ENCODE data around the gene SLX4. TPM values are rescaled to one million over a fixed set of nuclear protein-coding genes. Genes with fewer than 3 reads are reported as not detected.

Gene SLX4
- polyA plus RNA-seq, 3 donors = 4.9 to 7.3 (median 5.7) TPM

GRCh38 chr16:3587547-3588110, 23.8 kb downstream of the SLX4 start:
- no peak for DNase-seq (ENCODE audit: extremely low read depth in 1 of 11, low read depth in 9 of 11, low spot score in 4 of 11)

DNA sequence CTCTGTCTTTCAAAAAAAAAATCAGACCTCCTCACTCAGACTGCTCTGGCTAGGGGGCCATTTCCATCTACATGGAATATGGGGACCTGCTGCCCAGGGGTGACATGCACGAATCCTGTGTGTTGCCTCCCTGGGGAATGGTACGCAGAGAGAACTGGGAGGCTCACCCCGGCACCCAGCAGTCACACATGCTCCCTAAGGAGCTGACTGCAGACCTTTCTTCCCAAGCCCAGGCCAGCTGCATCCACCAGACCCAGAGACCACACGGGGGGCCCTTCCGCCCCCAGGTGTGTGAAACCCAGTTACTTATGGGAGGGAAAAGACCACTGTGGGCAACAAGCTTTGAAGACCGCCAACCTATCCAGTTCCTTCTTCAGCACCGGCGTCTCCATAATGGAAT, 27.0 kb downstream of the SLX4 start:
- DNase-seq (ENCODE audit: extremely low read depth in 1 of 11, low read depth in 9 of 11, low spot score in 4 of 11) = no peak

DNA sequence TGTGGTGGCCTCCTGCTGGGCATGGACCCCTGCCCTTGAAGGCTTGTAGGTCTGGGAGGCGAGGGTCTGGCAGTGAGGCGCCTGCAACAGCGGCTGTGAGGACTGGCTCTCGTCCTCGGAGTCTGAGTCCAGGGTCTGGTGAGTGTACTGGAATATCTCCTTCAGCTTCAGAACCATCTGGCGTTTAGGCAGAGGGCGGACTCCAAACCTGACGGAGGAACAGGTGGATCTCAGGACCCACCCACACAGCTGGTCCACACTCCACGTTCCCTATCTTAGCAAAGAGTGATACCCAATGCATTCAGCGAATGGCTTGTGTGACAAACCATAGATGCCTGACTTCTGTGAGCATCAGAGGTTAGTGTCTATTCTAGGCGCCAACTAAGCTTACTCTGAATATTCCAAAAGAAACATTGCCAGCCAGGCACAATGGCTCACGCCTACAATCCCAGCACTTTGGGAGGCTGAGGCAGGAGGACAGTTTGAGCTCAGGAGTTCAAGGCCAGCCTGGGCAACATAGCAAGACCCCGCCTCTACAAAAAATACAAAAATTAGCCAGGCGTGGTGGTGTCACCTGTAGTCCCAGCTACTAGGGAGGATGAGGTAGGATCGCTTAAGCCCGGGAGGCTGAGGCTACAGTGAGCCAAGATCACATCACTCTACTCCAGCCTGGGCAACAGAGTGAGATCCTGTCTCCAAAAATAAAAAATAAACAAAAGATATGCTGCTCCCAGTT, 27.9 kb downstream of the SLX4 start:
- no peak for DNase-seq (ENCODE audit: extremely low read depth in 1 of 11, low read depth in 9 of 11, low spot score in 4 of 11)

- DNase-seq (ENCODE audit: extremely low read depth in 1 of 11, low read depth in 9 of 11, low spot score in 4 of 11) = no peak
These were observed 28.9 kb downstream of the SLX4 start for GRCh38 chr16:3582276-3583165.

DNA sequence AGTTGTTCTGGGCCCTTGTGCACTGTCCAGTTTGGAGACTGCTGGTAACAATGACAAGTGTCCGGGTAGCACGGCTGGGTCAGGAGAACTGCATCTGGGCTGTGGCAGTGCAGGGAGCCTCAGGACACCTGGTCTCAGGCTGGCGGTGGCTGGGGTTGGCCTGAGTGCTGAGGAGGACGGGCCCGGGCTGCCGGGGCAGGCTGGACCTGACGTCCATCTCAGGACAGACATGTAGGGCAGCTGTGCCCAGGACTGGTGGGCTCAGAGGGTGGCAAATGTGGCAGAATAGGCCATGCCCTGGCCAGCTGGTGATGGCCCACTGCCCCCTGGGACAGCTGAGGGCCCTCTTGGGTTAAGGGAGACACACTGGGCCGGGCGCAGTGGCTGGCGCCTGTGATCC, 30.0 kb downstream of the SLX4 start:
- no peak for DNase-seq (ENCODE audit: extremely low read depth in 1 of 11, low read depth in 9 of 11, low spot score in 4 of 11)

DNA sequence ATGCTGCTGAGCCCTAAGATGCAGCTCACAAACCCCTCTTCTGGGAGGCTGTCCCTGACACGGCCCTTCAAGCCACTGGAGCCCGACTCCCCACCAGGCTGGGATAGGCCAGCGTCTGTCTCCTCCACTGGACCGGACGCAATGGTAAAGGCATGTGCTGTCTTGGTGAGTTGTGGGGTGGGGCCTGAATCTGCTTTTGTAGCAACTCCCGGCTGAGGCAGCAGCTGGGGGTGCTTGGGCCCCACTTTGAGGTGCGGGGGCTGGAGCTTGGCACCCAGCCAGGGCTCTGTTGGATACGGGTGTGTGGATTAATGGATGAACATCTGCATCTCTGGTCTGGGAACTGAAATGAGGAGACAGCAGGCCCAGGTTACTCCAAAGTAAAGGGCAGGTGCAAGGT, 30.7 kb downstream of the SLX4 start:
- peak in 2 of 11 donors; percentile 6 to 9 for DNase-seq (ENCODE audit: extremely low read depth in 1 of 11, low read depth in 9 of 11, low spot score in 4 of 11)

DNA sequence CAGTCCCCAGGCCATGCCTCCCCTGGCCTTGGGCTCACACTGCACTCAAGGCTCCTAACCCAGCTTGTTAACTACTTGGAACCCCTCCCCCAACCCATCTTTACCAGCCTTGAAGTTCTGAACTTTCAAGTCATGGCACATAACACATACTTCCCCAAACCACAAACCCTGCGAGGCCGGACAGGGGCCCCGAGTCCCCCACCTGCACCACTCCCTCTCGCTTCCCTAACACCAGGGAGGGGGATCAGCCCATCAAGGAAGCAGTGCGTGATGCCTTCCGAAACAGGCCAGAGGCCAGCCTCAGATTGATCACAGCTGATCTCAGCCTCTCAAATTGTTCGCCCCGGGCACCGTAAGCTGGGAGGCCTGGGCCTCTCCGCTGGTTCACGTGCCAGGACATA, 31.2 kb downstream of the SLX4 start:
- DNase-seq (ENCODE audit: extremely low read depth in 1 of 11, low read depth in 9 of 11, low spot score in 4 of 11) = no peak

DNA sequence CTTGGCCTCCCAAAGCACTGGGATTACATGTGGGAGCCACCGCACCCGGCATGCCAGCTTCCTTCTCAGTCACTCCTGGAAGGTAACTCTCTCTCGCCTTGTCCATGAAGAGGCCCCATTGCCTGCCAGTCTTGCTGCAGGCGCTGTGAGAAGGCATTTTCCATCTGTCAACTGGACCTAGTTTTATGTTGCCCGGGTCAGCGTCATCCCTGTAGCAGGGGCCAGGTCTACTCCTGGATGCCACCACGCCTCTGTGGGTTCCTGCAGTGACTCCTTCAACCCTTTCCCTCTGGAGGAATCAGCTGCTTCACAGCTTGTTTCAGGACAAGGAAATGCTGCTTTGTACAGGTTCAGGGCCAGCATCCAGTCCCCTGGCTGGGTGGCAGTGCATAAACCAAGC, 31.6 kb downstream of the SLX4 start:
- no peak for DNase-seq (ENCODE audit: extremely low read depth in 1 of 11, low read depth in 9 of 11, low spot score in 4 of 11)

GRCh38 chr16:3578610-3579551, 32.5 kb downstream of the SLX4 start:
- DNase-seq (ENCODE audit: extremely low read depth in 1 of 11, low read depth in 9 of 11, low spot score in 4 of 11) = no peak

- DNase-seq (ENCODE audit: extremely low read depth in 1 of 11, low read depth in 9 of 11, low spot score in 4 of 11) = no peak
These were observed 33.3 kb downstream of the SLX4 start for GRCh38 chr16:3578121-3578520.

- DNase-seq (ENCODE audit: extremely low read depth in 1 of 11, low read depth in 9 of 11, low spot score in 4 of 11) = no peak
These were observed 34.1 kb downstream of the SLX4 start, which contains the start of gene NLRC3 for GRCh38 chr16:3577302-3577752. NLRC3 (minus strand) TSS chr16:3577403; CDS start chr16:3565036, 12,367 bp downstream.

DNA sequence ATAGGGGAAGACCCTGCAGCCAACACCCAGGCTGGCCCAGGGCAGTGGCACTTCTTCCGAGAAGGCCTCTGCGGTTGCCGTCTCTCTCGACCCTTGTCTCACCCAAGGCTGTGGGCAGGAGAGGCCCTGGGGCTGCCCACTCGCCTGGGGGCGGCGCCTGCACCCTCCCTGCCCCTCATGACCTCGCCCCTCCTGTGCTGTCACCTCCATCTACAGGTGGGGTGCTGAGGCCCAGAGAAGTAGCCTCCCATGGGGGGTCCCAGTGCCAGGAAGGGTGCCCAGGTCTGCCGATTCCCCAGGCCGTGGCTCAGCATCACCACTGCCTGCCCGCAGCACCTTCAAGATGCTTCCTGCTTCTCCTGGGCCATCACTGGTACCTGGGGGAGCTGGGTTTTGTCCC, 35.2 kb downstream of the SLX4 start:
- no peak for DNase-seq (ENCODE audit: extremely low read depth in 1 of 11, low read depth in 9 of 11, low spot score in 4 of 11)

DNA sequence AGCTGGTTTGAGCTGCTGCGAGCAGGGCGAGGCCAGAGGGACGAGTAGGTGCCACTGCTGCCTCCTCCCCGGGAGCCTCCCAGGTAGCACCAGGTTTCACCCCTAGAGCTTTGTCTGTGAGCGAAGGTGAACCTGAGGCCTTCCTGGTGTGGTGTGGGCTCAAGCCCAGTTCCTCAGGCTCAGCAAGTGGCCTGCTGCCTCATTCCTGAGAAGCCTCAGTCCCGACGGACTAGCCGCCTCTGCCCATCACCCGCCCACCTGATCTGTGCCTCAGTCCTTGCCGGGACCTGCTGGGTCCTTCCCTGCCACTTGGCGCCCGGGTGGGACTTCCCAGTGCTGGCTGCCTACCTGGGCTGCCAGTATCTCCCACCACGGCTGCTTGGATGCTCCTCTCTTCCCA, 35.9 kb downstream of the SLX4 start:
- no peak for DNase-seq (ENCODE audit: extremely low read depth in 1 of 11, low read depth in 9 of 11, low spot score in 4 of 11)

DNA sequence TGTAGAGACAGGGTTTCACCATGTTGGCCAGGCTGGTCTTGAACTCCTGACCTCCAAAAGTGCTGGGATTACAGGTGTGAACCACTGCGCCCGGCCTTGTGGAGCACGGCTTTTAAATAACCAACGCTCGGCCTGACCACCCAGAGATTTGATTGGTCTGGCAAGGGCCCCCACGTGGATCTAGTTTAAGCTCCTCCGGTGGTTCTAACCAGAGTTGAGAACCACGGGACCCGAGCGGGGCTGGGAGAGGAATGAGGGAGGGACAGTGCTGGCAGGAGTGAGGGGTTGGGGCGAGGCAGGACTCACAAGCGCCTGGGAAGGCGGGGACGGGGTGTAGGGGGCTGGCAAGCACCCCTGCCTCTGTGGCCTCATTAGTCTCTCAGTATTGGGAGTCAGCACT, 37.2 kb downstream of the SLX4 start:
- DNase-seq (ENCODE audit: extremely low read depth in 1 of 11, low read depth in 9 of 11, low spot score in 4 of 11) = no peak

DNA sequence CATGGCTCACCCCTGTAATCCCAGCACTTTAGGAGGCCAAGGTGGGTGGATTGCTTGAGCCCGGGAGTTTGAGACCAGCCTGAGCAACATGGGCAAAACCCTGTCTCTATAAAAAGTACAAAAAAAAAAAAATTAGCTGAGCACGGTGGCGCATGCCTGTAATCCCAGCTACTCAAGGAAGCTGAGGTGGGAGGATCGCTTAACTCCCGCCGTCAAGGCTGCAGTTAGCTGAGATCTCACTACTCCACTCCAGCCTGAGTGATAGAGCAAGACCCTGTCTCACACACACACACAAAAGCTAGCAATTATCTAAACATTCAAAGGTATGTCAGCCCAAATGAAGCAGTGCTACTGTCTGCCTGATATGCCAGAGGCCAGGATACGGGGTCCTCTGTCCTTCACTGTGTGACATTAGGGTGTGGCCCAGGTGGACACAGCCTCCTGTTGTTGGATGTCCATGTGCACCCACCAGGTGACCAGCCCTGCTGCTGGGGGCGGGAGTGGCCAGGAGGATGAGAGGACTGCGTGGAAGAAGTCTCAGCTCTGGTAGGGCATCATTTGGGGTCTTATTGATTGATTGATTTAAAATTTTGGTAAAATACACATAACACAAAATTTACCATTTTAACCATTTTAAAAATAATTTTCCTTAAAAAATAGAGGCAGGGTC, 38.1 kb downstream of the SLX4 start:
- DNase-seq (ENCODE audit: extremely low read depth in 1 of 11, low read depth in 9 of 11, low spot score in 4 of 11) = no peak

- DNase-seq (ENCODE audit: extremely low read depth in 1 of 11, low read depth in 9 of 11, low spot score in 4 of 11) = no peak
These were observed 40.9 kb downstream of the SLX4 start for GRCh38 chr16:3570420-3571062.

DNA sequence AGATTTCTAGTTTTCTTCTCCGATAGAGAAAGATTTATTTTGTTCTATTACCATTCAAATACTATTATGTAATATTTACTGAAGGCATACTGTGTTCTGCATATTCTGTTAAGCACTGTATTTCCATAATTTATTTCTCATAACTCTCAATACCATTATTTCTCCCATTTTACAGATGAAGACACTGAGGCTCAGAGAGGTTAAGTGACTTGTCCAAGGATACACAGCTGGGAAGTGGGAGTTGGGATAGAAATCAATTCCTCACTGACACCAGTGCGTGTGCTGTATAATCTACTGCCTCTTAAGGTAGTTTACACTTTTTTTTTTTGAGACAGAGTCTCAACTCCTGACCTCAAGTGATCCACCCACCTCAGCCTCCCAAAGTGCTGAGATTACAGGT, 41.6 kb downstream of the SLX4 start:
- DNase-seq (ENCODE audit: extremely low read depth in 1 of 11, low read depth in 9 of 11, low spot score in 4 of 11) = no peak

DNA sequence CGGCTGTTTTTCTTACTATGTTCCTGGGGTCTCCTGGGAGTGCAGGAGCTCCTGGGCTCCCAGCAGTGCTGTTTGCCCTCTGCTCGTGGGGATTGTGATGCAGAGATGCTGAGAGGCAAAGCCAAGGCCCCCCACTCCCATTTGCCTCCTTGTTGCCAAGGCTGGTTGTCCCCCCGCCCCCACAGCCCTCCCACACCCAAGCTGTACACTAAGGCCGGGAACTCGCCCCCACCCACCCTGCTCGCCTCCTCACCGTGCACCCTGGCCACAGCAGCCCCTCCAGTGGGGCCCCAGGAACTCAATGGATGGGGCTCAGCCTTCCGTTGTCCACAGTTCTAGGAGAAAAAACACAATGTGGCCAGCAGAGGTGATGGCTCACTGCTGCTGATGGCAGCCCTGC, 44.4 kb downstream of the SLX4 start:
- DNase-seq (ENCODE audit: extremely low read depth in 1 of 11, low read depth in 9 of 11, low spot score in 4 of 11) = no peak
